Esophagus squamous epithelium (tissue), 4 donors: ENCODE measurements around the gene DYRK1A.

Source experiments
- CTCF ChIP-seq, 6 experiments: fragments of 450-650 bp in 4 of 6; fragments of 200-600 bp in 2 of 6; sonication (generic) in 2 of 6; IDR thresholded peaks; one replicate each; pipeline ENCODE4 v1.5.1; 2016 to 2019; ENCODE audit warnings: antibody characterized with exemption in 6 of 6, mild to moderate bottlenecking in 4 of 6, moderate library complexity in 4 of 6
- POLR2A ChIP-seq, 4 donors: fragments of 450-650 bp; IDR thresholded peaks; one replicate each; pipeline ENCODE4 v1.6.1; 2017; ENCODE audit warnings: antibody characterized with exemption in 4 of 4, mild to moderate bottlenecking in 4 of 4, moderate library complexity in 3 of 4

GRCh38 chr21:37380349-37381323, 14.1 kb downstream of the DYRK1A start:
- TF ChIP-seq POLR2A (IDR thresholded peaks at IDR 0.05): no peak
- no peak for TF ChIP-seq CTCF (IDR thresholded peaks at IDR 0.05)
